ENCODE measurements around the gene SLC51A.
"Not testable (repeated sequence)": the region's sequence is repeated elsewhere in the genome, so short reads cannot be mapped to it uniquely, and the experiment has no call there.

Gene SLC51A

GRCh38 chr3:196216089-196216564 is at the start of gene SLC51A:
Gene SLC51A, plus strand, starts transcription at chr3:196216534. Its CDS starts 179 bp downstream, at chr3:196216713.
- H3K27me3 Mint-ChIP-seq = no peaks in the 10 kb centered on the region
- H3K36me3 Mint-ChIP-seq = no peaks in the 10 kb centered on the region
- H3K9me3 Mint-ChIP-seq (ENCODE audit: low read depth) = no peaks in the 10 kb centered on the region
- H3K4me1 Mint-ChIP-seq (ENCODE audit: low read depth) = peaks cover 20% of the 10 kb centered on the region
- peak within 1 kb of the TSS; percentile 53 for H3K4me3 Mint-ChIP-seq
- peak within 1 kb of the TSS; percentile 70 for H3K27ac Mint-ChIP-seq

GRCh38 chr3:196166741-196167140 is 49.6 kb upstream of the SLC51A start:
- no peaks in the 10 kb centered on the region for H3K27me3 Mint-ChIP-seq
- H3K36me3 Mint-ChIP-seq = no peaks in the 10 kb centered on the region
- no peaks in the 10 kb centered on the region for H3K9me3 Mint-ChIP-seq (ENCODE audit: low read depth)
- H3K27ac Mint-ChIP-seq = no peak overlapping the region
- H3K4me3 Mint-ChIP-seq = no peak overlapping the region
- H3K4me1 Mint-ChIP-seq (ENCODE audit: low read depth) = no peaks in the 10 kb centered on the region

GRCh38 chr3:196168808-196169391 is 47.4 kb upstream of the SLC51A start:
- H3K27ac Mint-ChIP-seq = no peak overlapping the region
- H3K27me3 Mint-ChIP-seq = no peaks in the 10 kb centered on the region
- H3K9me3 Mint-ChIP-seq (ENCODE audit: low read depth) = no peaks in the 10 kb centered on the region
- no peak overlapping the region for H3K4me3 Mint-ChIP-seq
- H3K4me1 Mint-ChIP-seq (ENCODE audit: low read depth) = no peaks in the 10 kb centered on the region
- no peaks in the 10 kb centered on the region for H3K36me3 Mint-ChIP-seq

GRCh38 chr3:196169836-196170240 is 46.5 kb upstream of the SLC51A start:
- H3K4me3 Mint-ChIP-seq = no peak overlapping the region
- H3K4me1 Mint-ChIP-seq (ENCODE audit: low read depth) = no peaks in the 10 kb centered on the region
- H3K36me3 Mint-ChIP-seq = no peaks in the 10 kb centered on the region
- H3K9me3 Mint-ChIP-seq (ENCODE audit: low read depth) = no peaks in the 10 kb centered on the region
- no peaks in the 10 kb centered on the region for H3K27me3 Mint-ChIP-seq
- H3K27ac Mint-ChIP-seq = no peak overlapping the region

GRCh38 chr3:196170296-196170695 is 46.0 kb upstream of the SLC51A start:
- not testable (repeated sequence) for H3K9me3 Mint-ChIP-seq (ENCODE audit: low read depth); H3K36me3 Mint-ChIP-seq; H3K27me3 Mint-ChIP-seq; H3K4me3 Mint-ChIP-seq; H3K4me1 Mint-ChIP-seq (ENCODE audit: low read depth); H3K27ac Mint-ChIP-seq

- Mint-ChIP-seq H3K27me3 (no peaks in the 10 kb centered on the region), H3K4me3 (no peak overlapping the region), H3K27ac (no peak overlapping the region)
Observed at GRCh38 chr3:196174652-196175051, 41.7 kb upstream of the SLC51A start.

GRCh38 chr3:196175116-196175625 is 41.2 kb upstream of the SLC51A start:
- no peaks in the 10 kb centered on the region for H3K36me3 Mint-ChIP-seq
- no peak overlapping the region for H3K27ac Mint-ChIP-seq
- H3K4me3 Mint-ChIP-seq = no peak overlapping the region
- no peaks in the 10 kb centered on the region for H3K27me3 Mint-ChIP-seq
- no peaks in the 10 kb centered on the region for H3K9me3 Mint-ChIP-seq (ENCODE audit: low read depth)
- peaks cover 18% of the 10 kb centered on the region for H3K4me1 Mint-ChIP-seq (ENCODE audit: low read depth)

More at GRCh38 chr3:196174652-196175051, 41.7 kb upstream of the SLC51A start:
- H3K9me3 Mint-ChIP-seq (ENCODE audit: low read depth) = no peaks in the 10 kb centered on the region
- H3K4me1 Mint-ChIP-seq (ENCODE audit: low read depth) = peaks cover 13% of the 10 kb centered on the region
- H3K36me3 Mint-ChIP-seq = no peaks in the 10 kb centered on the region

GRCh38 chr3:196175722-196176121 is 40.6 kb upstream of the SLC51A start:
- Mint-ChIP-seq H3K4me1 (ENCODE audit: low read depth) (peaks cover 22% of the 10 kb centered on the region), H3K36me3 (no peaks in the 10 kb centered on the region), H3K9me3 (ENCODE audit: low read depth) (no peaks in the 10 kb centered on the region), H3K27me3 (no peaks in the 10 kb centered on the region), H3K27ac (no peak overlapping the region), H3K4me3 (no peak overlapping the region)

- no peaks in the 10 kb centered on the region for H3K9me3 Mint-ChIP-seq (ENCODE audit: low read depth)
- H3K27ac Mint-ChIP-seq = no peak overlapping the region
- H3K4me3 Mint-ChIP-seq = no peak overlapping the region
- peaks cover 37% of the 10 kb centered on the region for H3K4me1 Mint-ChIP-seq (ENCODE audit: low read depth)
- H3K36me3 Mint-ChIP-seq = no peaks in the 10 kb centered on the region
- H3K27me3 Mint-ChIP-seq = no peaks in the 10 kb centered on the region
Observed at GRCh38 chr3:196177567-196177966, 38.8 kb upstream of the SLC51A start.

- H3K27ac Mint-ChIP-seq = peak overlapping the region; percentile 64
- peaks cover 37% of the 10 kb centered on the region for H3K4me1 Mint-ChIP-seq (ENCODE audit: low read depth)
- H3K36me3 Mint-ChIP-seq = no peaks in the 10 kb centered on the region
- no peaks in the 10 kb centered on the region for H3K27me3 Mint-ChIP-seq
- H3K9me3 Mint-ChIP-seq (ENCODE audit: low read depth) = no peaks in the 10 kb centered on the region
- no peak overlapping the region for H3K4me3 Mint-ChIP-seq
Observed at GRCh38 chr3:196177967-196178366, 38.4 kb upstream of the SLC51A start.

GRCh38 chr3:196178993-196179379 is 37.3 kb upstream of the SLC51A start:
- no peaks in the 10 kb centered on the region for H3K27me3 Mint-ChIP-seq
- H3K36me3 Mint-ChIP-seq = no peaks in the 10 kb centered on the region
- H3K27ac Mint-ChIP-seq = peak overlapping the region; percentile 96
- peaks cover 42% of the 10 kb centered on the region for H3K4me1 Mint-ChIP-seq (ENCODE audit: low read depth)
- no peaks in the 10 kb centered on the region for H3K9me3 Mint-ChIP-seq (ENCODE audit: low read depth)
- peak overlapping the region; percentile 73 for H3K4me3 Mint-ChIP-seq

- Mint-ChIP-seq H3K27ac (peak overlapping the region; percentile 96), H3K9me3 (ENCODE audit: low read depth) (no peaks in the 10 kb centered on the region), H3K4me3 (peak overlapping the region; percentile 73), H3K4me1 (ENCODE audit: low read depth) (peaks cover 43% of the 10 kb centered on the region), H3K36me3 (no peaks in the 10 kb centered on the region), H3K27me3 (no peaks in the 10 kb centered on the region)
Observed at GRCh38 chr3:196179380-196180308, 36.7 kb upstream of the SLC51A start.

GRCh38 chr3:196180346-196180745 is 36.0 kb upstream of the SLC51A start:
- peaks cover 43% of the 10 kb centered on the region for H3K4me1 Mint-ChIP-seq (ENCODE audit: low read depth)
- no peaks in the 10 kb centered on the region for H3K9me3 Mint-ChIP-seq (ENCODE audit: low read depth)

GRCh38 chr3:196181127-196181546 is 35.2 kb upstream of the SLC51A start:
- peaks cover 43% of the 10 kb centered on the region for H3K4me1 Mint-ChIP-seq (ENCODE audit: low read depth)
- H3K4me3 Mint-ChIP-seq = no peak overlapping the region
- no peaks in the 10 kb centered on the region for H3K27me3 Mint-ChIP-seq
- no peaks in the 10 kb centered on the region for H3K36me3 Mint-ChIP-seq
- peak overlapping the region; percentile 88 for H3K27ac Mint-ChIP-seq
- H3K9me3 Mint-ChIP-seq (ENCODE audit: low read depth) = no peaks in the 10 kb centered on the region

More at GRCh38 chr3:196180346-196180745, 36.0 kb upstream of the SLC51A start:
- peak overlapping the region; percentile 73 for H3K4me3 Mint-ChIP-seq
- no peaks in the 10 kb centered on the region for H3K36me3 Mint-ChIP-seq
- H3K27me3 Mint-ChIP-seq = no peaks in the 10 kb centered on the region
- H3K27ac Mint-ChIP-seq = peak overlapping the region; percentile 96

- not testable (repeated sequence) for H3K36me3 Mint-ChIP-seq; H3K9me3 Mint-ChIP-seq (ENCODE audit: low read depth); H3K27ac Mint-ChIP-seq; H3K4me3 Mint-ChIP-seq; H3K27me3 Mint-ChIP-seq
- H3K4me1 Mint-ChIP-seq (ENCODE audit: low read depth) = peaks cover 42% of the 10 kb centered on the region
Observed at GRCh38 chr3:196184169-196184432, 32.2 kb upstream of the SLC51A start.
